H1 (cell line): ENCODE measurements around the gene CDRT15.

Experiments
- CBX5 ChIP-seq: fragments of 300-800, 300-1000 bp; sonication (generic); IDR thresholded peaks from 2 replicates; pipeline ENCODE4 v1.7.1; 2016; ENCODE audit warnings: antibody characterized with exemption, low read length, low read depth
- CTCF ChIP-seq, 3 experiments: IDR thresholded peaks; 1 replicate in 2 of 3; 2 replicates in 1 of 3; pipeline versions ENCODE4 v1.5.1 to v1.6.1; 2011; ENCODE audit warnings: low read length in 3 of 3, mild to moderate bottlenecking in 3 of 3, inconsistent platforms in 2 of 3, low read depth in 1 of 3, moderate library complexity in 1 of 3; ENCODE audit not compliant: insufficient read depth in 1 of 3; ENCODE audit errors: control extremely low read depth in 1 of 3
- POLR2A ChIP-seq, 2 experiments: IDR thresholded peaks; 1 replicate in 1 of 2; 2 replicates in 1 of 2; pipeline ENCODE4 v1.6.1; 2011; ENCODE audit warnings: low read depth in 2 of 2, low read length in 2 of 2, mild to moderate bottlenecking in 2 of 2; ENCODE audit errors: control extremely low read depth in 1 of 2
- SP1 ChIP-seq: IDR thresholded peaks from 2 replicates; pipeline ENCODE4 v1.6.1; 2011; ENCODE audit warnings: low read depth, low read length

GRCh38 chr17:14227052-14227451 is 9.6 kb downstream of the CDRT15 start:
- no peak for TF ChIP-seq CBX5
- peak in 2 of 3 experiments; percentile 24; a peak in 2 of 4 replicates for TF ChIP-seq CTCF (IDR thresholded peaks at IDR 0.05; ENCODE audit: control extremely low read depth in 1 of 3, insufficient read depth in 1 of 3, low read depth in 1 of 3, low read length in 3 of 3)
- no peak for TF ChIP-seq SP1
- TF ChIP-seq POLR2A (IDR thresholded peaks at IDR 0.05; ENCODE audit: control extremely low read depth in 1 of 2, low read depth in 2 of 2, low read length in 2 of 2): no peak
